ENCODE measurements around the gene CTPS1.

Gene CTPS1

GRCh38 chr1:40997096-40997495, 17.6 kb downstream of the CTPS1 start:
- DNase-seq (ENCODE audit: low spot score), result no peak

- no peak for DNase-seq (ENCODE audit: low spot score)
These were observed 19.2 kb downstream of the CTPS1 start for GRCh38 chr1:40998668-40999067.

- DNase-seq (ENCODE audit: low spot score), result no peak
These were observed 23.7 kb downstream of the CTPS1 start for GRCh38 chr1:41003127-41003639.

GRCh38 chr1:41003640-41004220, 24.2 kb downstream of the CTPS1 start:
- peak; percentile 85 for DNase-seq (ENCODE audit: low spot score)

- DNase-seq (ENCODE audit: low spot score), result no peak
These were observed 26.4 kb downstream of the CTPS1 start for GRCh38 chr1:41005876-41006275.

- DNase-seq (ENCODE audit: low spot score), result no peak
These were observed 27.7 kb downstream of the CTPS1 start for GRCh38 chr1:41006942-41007865.

- DNase-seq (ENCODE audit: low spot score), result no peak
These were observed 30.0 kb downstream of the CTPS1 start for GRCh38 chr1:41009466-41009865.

GRCh38 chr1:41010345-41010744, 30.8 kb downstream of the CTPS1 start:
- no peak for DNase-seq (ENCODE audit: low spot score)

- no peak for DNase-seq (ENCODE audit: low spot score)
These were observed 33.5 kb downstream of the CTPS1 start for GRCh38 chr1:41013024-41013423.

- no peak for DNase-seq (ENCODE audit: low spot score)
These were observed 34.3 kb downstream of the CTPS1 start for GRCh38 chr1:41013796-41014195.

- no peak for DNase-seq (ENCODE audit: low spot score)
These were observed 35.4 kb downstream of the CTPS1 start for GRCh38 chr1:41014871-41015270.

- no peak for DNase-seq (ENCODE audit: low spot score)
These were observed 35.9 kb downstream of the CTPS1 start for GRCh38 chr1:41015281-41015896.

GRCh38 chr1:41015897-41016470, 36.5 kb downstream of the CTPS1 start:
- DNase-seq (ENCODE audit: low spot score), result peak; percentile 37

- DNase-seq (ENCODE audit: low spot score), result no peak
These were observed 37.9 kb downstream of the CTPS1 start for GRCh38 chr1:41017141-41018017.

GRCh38 chr1:41018018-41018410, 38.5 kb downstream of the CTPS1 start:
- no peak for DNase-seq (ENCODE audit: low spot score)

- DNase-seq (ENCODE audit: low spot score), result no peak
These were observed 39.9 kb downstream of the CTPS1 start for GRCh38 chr1:41019353-41019745.

- DNase-seq (ENCODE audit: low spot score), result no peak
These were observed 40.6 kb downstream of the CTPS1 start for GRCh38 chr1:41020109-41020576.

- no peak for DNase-seq (ENCODE audit: low spot score)
These were observed 41.2 kb downstream of the CTPS1 start for GRCh38 chr1:41020654-41021053.

- DNase-seq (ENCODE audit: low spot score), result peak; percentile 48
These were observed 42.2 kb downstream of the CTPS1 start, which contains the start of gene SLFNL1 for GRCh38 chr1:41021526-41022308. Gene SLFNL1, minus strand, starts transcription at chr1:41021725. Its CDS starts 1,065 bp downstream, at chr1:41020660.

- DNase-seq (ENCODE audit: low spot score), result no peak
These were observed 42.9 kb downstream of the CTPS1 start for GRCh38 chr1:41022424-41022823.
